Neural progenitor cell (in vitro differentiated cells): ENCODE data around the gene SAMD4A. TPM values are rescaled to one million over a fixed set of nuclear protein-coding genes. Genes with fewer than 3 reads are reported as not detected.

ENCODE experiments used
- DNase-seq: peaks from one replicate; pipeline ENCODE4 v3.0.0-alpha.2; 2016; ENCODE audit warnings: low spot score
- H2AFZ ChIP-seq: fragments of 200-600 bp; sonication (generic); replicated peaks from 2 replicates; pipeline ENCODE4 v1.6.1; 2016; ENCODE audit warnings: antibody characterized with exemption
- H3F3A ChIP-seq: fragments of 200-600 bp; sonication (generic); 2 replicates; pipeline ENCODE4 v1.6.1; 2016; ENCODE audit warnings: antibody characterized with exemption, low read depth
- H3K27ac ChIP-seq: fragments of 200-600 bp; sonication (generic); 2 replicates; pipeline ENCODE4 v1.5.1; 2016; ENCODE audit warnings: mild to moderate bottlenecking
- H3K27me3 ChIP-seq: fragments of 200-600 bp; sonication (generic); 2 replicates; pipeline ENCODE4 v1.6.1; 2016; ENCODE audit warnings: mild to moderate bottlenecking, moderate library complexity
- H3K36me3 ChIP-seq: fragments of 200-600 bp; sonication (generic); 2 replicates; pipeline ENCODE4 v1.5.1; 2016
- H3K4me1 ChIP-seq: fragments of 200-600 bp; sonication (generic); 2 replicates; pipeline ENCODE4 v1.6.1; 2016; ENCODE audit warnings: mixed run types
- H3K4me2 ChIP-seq: fragments of 200-600 bp; sonication (generic); 2 replicates; pipeline ENCODE4 v1.6.1; 2016
- H3K4me3 ChIP-seq: fragments of 200-600 bp; sonication (generic); 2 replicates; pipeline ENCODE4 v1.5.1; 2016
- H3K79me2 ChIP-seq: fragments of 200-600 bp; sonication (generic); 2 replicates; pipeline ENCODE4 v1.6.1; 2016; ENCODE audit warnings: low read depth
- H3K9ac ChIP-seq: fragments of 200-600 bp; sonication (generic); 2 replicates; pipeline ENCODE4 v1.6.1; 2016
- H3K9me3 ChIP-seq: fragments of 200-600 bp; sonication (generic); 2 replicates; pipeline ENCODE4 v1.5.1; 2016; ENCODE audit warnings: low read depth
- H4K20me1 ChIP-seq: fragments of 200-600 bp; sonication (generic); 2 replicates; pipeline ENCODE4 v1.6.1; 2016; ENCODE audit warnings: low read depth
- H3K27ac Mint-ChIP-seq: 3 replicates; pipeline ENCODE4 v1.8.0; 2021; ENCODE audit warnings: mixed read lengths
- H3K27me3 Mint-ChIP-seq: 2 replicates; pipeline ENCODE4 v1.8.0; 2022; ENCODE audit warnings: low read depth, mild to moderate bottlenecking, inconsistent platforms, moderate library complexity, mixed read lengths; ENCODE audit not compliant: insufficient read depth
- H3K36me3 Mint-ChIP-seq: 3 replicates; pipeline ENCODE4 v1.8.0; 2021; ENCODE audit warnings: mixed read lengths
- H3K4me1 Mint-ChIP-seq: 3 replicates; pipeline ENCODE4 v1.8.0; 2021; ENCODE audit warnings: mixed read lengths
- H3K4me3 Mint-ChIP-seq: 3 replicates; pipeline ENCODE4 v1.8.0; 2021; ENCODE audit warnings: mild to moderate bottlenecking, moderate library complexity, mixed read lengths
- H3K9me3 Mint-ChIP-seq: 3 replicates; pipeline ENCODE4 v1.8.0; 2020; ENCODE audit warnings: mixed read lengths
- EZH2 ChIP-seq: fragments of 200-600 bp; sonication (generic); IDR thresholded peaks from 2 replicates; pipeline ENCODE4 v1.6.1; 2017; ENCODE audit warnings: antibody characterized with exemption, mild to moderate bottlenecking, moderate library complexity
- EZH2phosphoT487 ChIP-seq: fragments of 200-600 bp; sonication (generic); IDR thresholded peaks from 2 replicates; pipeline ENCODE4 v1.6.1; 2017; ENCODE audit warnings: antibody characterized with exemption
- total RNA-seq: library from RNA; depleted of rRNA; stranded (reverse); fragments of >200 nt; gene quantifications from 2 replicates; pipeline ENCODE4 v1.2.3, GENCODE V29; 2015; ENCODE audit warnings: low replicate concordance
- TF ChIP-seq, protein P1 (sequence below): fragments of 200-600 bp; sonication (generic); IDR thresholded peaks from 2 replicates; pipeline ENCODE4 v1.5.1; 2017; ENCODE audit warnings: antibody characterized with exemption, mild to moderate bottlenecking

Gene SAMD4A
- total RNA-seq, 1 donor from 2014 or later, result 4.3 TPM

DNA sequence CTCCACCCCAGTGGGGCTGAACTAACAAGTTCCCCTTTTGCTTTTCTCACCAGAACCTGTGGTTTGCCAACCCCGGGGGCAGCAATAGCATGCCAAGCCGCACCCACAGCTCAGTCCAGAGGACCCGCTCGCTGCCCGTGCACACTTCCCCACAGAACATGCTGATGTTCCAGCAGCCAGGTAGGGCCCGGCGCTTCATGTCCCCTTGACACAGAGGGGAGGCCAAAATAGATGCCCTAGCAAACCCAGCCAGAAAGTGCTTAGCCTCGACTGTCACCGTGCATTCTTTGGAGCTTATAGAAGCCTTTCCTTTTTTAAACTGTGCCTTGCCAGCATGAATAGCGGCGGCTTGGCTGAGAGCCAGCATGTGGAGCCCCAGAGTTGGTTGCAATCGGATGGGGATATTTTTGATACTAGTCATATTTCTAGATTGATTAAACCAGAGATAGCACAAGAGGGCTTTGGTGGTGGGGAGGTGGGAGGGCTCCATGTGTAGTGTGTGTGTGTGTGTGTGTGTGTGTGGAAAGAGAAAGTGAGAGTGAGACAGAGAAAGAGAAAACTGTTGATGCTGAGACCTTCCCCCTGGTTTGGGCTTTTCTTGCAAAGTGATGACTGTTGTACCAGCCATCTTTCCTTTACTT, 209.6 kb downstream of the SAMD4A start:
- H3F3A ChIP-seq, result peaks cover 8% of the 10 kb centered on the region
- H3K36me3 ChIP-seq, result no peaks in the 10 kb centered on the region
- no peak overlapping the region for H3K27ac Mint-ChIP-seq
- no peak overlapping the region for H3K4me3 ChIP-seq
- H3K27me3 Mint-ChIP-seq, result no peaks in the 10 kb centered on the region
- no peak overlapping the region for H2AFZ ChIP-seq
- peaks cover 20% of the 10 kb centered on the region for H3K4me1 Mint-ChIP-seq
- H3K9me3 Mint-ChIP-seq, result no peaks in the 10 kb centered on the region
- no peak overlapping the region for H3K4me3 Mint-ChIP-seq
- no peaks in the 10 kb centered on the region for H3K27me3 ChIP-seq
- no peak overlapping the region for H3K27ac ChIP-seq
- H3K9me3 ChIP-seq, result no peaks in the 10 kb centered on the region
- no peak overlapping the region for H3K9ac ChIP-seq
- TF ChIP-seq, protein P1, sequence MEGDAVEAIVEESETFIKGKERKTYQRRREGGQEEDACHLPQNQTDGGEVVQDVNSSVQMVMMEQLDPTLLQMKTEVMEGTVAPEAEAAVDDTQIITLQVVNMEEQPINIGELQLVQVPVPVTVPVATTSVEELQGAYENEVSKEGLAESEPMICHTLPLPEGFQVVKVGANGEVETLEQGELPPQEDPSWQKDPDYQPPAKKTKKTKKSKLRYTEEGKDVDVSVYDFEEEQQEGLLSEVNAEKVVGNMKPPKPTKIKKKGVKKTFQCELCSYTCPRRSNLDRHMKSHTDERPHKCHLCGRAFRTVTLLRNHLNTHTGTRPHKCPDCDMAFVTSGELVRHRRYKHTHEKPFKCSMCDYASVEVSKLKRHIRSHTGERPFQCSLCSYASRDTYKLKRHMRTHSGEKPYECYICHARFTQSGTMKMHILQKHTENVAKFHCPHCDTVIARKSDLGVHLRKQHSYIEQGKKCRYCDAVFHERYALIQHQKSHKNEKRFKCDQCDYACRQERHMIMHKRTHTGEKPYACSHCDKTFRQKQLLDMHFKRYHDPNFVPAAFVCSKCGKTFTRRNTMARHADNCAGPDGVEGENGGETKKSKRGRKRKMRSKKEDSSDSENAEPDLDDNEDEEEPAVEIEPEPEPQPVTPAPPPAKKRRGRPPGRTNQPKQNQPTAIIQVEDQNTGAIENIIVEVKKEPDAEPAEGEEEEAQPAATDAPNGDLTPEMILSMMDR, result no peak
- TF ChIP-seq EZH2phosphoT487 (no peak), EZH2 (no peak)
- H3K36me3 Mint-ChIP-seq, result peaks cover 2% of the 10 kb centered on the region
- no peaks in the 10 kb centered on the region for H4K20me1 ChIP-seq
- no peaks in the 10 kb centered on the region for H3K79me2 ChIP-seq
- H3K4me1 ChIP-seq, result no peaks in the 10 kb centered on the region
- DNase-seq, result no peak
- H3K4me2 ChIP-seq, result no peak overlapping the region

DNA sequence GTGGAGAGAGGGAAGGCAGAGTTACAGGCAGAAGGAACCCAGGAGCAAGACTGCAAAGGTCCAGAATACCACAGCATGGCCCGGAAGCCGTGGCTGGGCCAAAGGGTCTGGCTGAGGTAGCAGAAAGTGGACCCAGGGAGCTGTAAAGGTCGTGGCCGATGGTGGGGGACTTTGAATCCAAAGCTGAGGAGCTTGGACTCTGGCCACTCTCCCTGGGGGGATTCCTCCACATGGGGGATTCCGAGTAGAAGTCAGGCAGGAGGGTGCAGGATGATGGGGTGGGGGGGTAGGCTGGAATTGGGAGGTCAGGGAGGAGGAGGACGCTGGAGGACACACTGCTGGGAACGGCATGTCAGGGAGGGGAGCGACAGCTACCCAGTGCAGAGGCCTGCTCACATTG, 210.5 kb downstream of the SAMD4A start:
- no peaks in the 10 kb centered on the region for H3K9me3 ChIP-seq
- H3K9ac ChIP-seq, result no peak overlapping the region
- Mint-ChIP-seq H3K9me3 (no peaks in the 10 kb centered on the region), H3K4me3 (no peak overlapping the region), H3K36me3 (peaks cover 2% of the 10 kb centered on the region), H3K27ac (peak overlapping the region; percentile 9), H3K27me3 (no peaks in the 10 kb centered on the region), H3K4me1 (peaks cover 15% of the 10 kb centered on the region)
- no peak overlapping the region for H3K4me2 ChIP-seq
- H4K20me1 ChIP-seq, result no peaks in the 10 kb centered on the region
- H3K4me3 ChIP-seq, result no peak overlapping the region
- TF ChIP-seq EZH2, result no peak
- TF ChIP-seq EZH2phosphoT487, result no peak
- TF ChIP-seq, protein P1, result no peak
- H2AFZ ChIP-seq, result no peak overlapping the region
- H3K4me1 ChIP-seq, result no peaks in the 10 kb centered on the region
- H3K36me3 ChIP-seq, result no peaks in the 10 kb centered on the region
- no peak for DNase-seq
- no peaks in the 10 kb centered on the region for H3K27me3 ChIP-seq
- no peaks in the 10 kb centered on the region for H3K79me2 ChIP-seq
- peaks cover 8% of the 10 kb centered on the region for H3F3A ChIP-seq
- H3K27ac ChIP-seq, result no peak overlapping the region

DNA sequence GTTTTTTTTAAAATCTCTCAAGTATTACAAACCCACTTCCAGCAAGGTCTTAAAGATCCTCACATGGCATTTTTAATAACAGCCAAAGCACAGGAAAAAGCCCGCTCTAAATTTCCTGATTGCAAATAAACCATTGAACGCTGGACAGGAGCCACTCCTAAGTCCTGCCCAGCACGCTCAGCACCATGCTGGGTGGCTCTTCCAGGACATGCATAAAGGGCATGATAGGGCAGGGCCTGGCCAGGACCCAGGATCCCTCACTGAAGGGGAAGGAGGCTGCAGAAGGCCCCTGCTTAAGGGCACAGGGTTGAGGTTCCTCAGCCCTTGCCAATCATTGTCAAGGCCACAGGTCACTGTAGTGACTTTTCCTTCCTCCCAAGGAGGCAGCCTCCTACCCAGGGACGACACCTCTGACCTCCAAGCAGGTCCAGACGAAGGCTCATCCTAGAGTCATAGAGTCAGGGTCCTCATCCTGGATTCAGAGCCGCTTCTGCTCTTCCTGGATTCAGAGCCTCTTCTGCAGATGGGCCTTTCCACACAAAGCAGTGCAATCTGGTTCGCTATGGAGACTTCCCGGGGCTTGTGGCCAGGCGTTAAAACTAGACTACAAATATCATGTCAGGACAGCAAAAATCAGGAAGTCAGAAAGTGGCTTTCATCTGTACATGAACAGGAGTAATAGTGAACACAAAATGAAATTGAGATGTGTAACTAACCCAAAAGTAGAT, 211.9 kb downstream of the SAMD4A start:
- H3F3A ChIP-seq, result peaks cover under 1% of the 10 kb centered on the region
- no peak overlapping the region for H2AFZ ChIP-seq
- H3K36me3 ChIP-seq, result no peaks in the 10 kb centered on the region
- H3K4me3 Mint-ChIP-seq, result no peak overlapping the region
- H3K27me3 ChIP-seq, result no peaks in the 10 kb centered on the region
- H3K36me3 Mint-ChIP-seq, result peaks cover 3% of the 10 kb centered on the region
- H3K79me2 ChIP-seq, result no peaks in the 10 kb centered on the region
- DNase-seq, result no peak
- H3K4me3 ChIP-seq, result no peak overlapping the region
- TF ChIP-seq, protein P1, result no peak
- TF ChIP-seq EZH2, result no peak
- no peak for TF ChIP-seq EZH2phosphoT487
- H3K4me1 ChIP-seq, result no peaks in the 10 kb centered on the region
- peaks cover 3% of the 10 kb centered on the region for H3K4me1 Mint-ChIP-seq
- no peaks in the 10 kb centered on the region for H3K9me3 Mint-ChIP-seq
- H3K9me3 ChIP-seq, result no peaks in the 10 kb centered on the region
- H3K27ac ChIP-seq, result no peak overlapping the region
- H3K9ac ChIP-seq, result no peak overlapping the region
- no peak overlapping the region for H3K27ac Mint-ChIP-seq
- H3K4me2 ChIP-seq, result no peak overlapping the region
- H3K27me3 Mint-ChIP-seq, result no peaks in the 10 kb centered on the region
- H4K20me1 ChIP-seq, result no peaks in the 10 kb centered on the region
